SH-SY5Y (cell line): ENCODE results near the gene ADGRA3.

Experiments used
- GATA2 ChIP-seq: IDR thresholded peaks from 2 replicates; pipeline ENCODE4 v1.6.1; 2011; ENCODE audit warnings: mild to moderate bottlenecking, low read depth, low read length
- GATA3 ChIP-seq: IDR thresholded peaks from 2 replicates; pipeline ENCODE4 v1.6.1; 2011; ENCODE audit warnings: low read depth, mild to moderate bottlenecking, low read length, moderate library complexity

DNA sequence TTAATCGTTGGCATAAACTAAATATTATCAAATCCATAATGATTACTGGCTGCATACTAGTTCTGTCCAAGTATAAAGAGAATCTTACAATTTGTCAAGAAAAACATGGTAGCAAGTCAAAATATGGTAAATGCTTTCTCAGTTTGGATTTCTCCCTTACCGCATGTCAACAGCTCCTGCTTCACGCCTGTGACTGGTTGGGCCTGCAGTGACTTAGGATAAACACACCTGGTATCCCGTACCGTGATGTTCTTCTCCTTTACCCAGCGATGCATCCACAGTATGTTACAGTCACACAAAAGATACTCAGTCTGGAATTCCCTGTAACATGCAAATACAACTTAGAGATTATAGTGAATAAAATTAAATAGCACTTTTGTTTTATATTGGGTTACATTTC lies 71.1 kb downstream of the ADGRA3 start:
- no peak for TF ChIP-seq GATA2
- no peak for TF ChIP-seq GATA3
